ENCODE measurements around the gene MSI1.

The MSI1 gene

DNA sequence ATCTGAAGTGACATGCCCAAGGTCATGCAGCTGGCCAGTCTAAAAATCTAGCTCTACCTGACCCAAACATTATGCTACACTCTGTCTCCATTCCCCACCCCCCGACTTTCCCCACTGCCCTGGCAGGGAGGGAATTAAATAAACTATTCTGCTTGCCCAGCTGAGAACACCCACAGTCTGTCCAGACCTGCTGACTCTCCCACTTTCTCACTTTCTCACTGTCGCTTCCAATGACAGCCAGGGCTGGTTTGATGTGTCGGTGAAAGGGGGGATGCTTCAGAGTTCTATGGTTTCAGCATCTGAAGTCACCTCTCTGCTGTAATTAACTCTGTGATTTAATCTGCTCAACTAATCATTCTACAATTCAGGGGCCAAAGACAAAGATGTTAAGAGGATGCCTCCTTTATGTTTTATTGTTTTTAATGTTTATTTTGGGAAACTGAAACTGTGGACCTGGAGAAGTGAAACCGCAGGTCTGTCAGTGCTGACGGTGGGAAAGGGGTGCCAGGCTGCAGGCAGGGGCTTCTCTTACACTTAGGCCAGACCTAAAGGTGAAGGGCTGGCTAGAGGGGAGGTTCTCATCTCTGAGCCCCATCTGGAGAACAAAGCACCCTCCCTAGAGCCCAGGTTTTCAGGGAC, 8.1 kb upstream of the MSI1 start:
- Histone ChIP-seq H4K20me1 (ENCODE audit: insufficient read depth, low read length) (no peaks in the 10 kb centered on the region), H3K27ac (ENCODE audit: low read length) (no peak overlapping the region), H3K36me3 (ENCODE audit: insufficient read depth, low read length) (no peaks in the 10 kb centered on the region), H3K4me3 (ENCODE audit: low read depth in 1 of 2, low read length in 2 of 2) (no peak overlapping the region), H2AFZ (ENCODE audit: low read depth, low read length) (no peak overlapping the region), H3K27me3 (ENCODE audit: insufficient read depth, low read length, poor library complexity) (peaks cover 18% of the 10 kb centered on the region), H3K79me2 (ENCODE audit: insufficient read depth, low read length) (no peaks in the 10 kb centered on the region), H3K9me3 (ENCODE audit: insufficient read depth, low read length, severe bottlenecking) (no peaks in the 10 kb centered on the region), H3K4me2 (ENCODE audit: insufficient read depth, low read length) (no peak overlapping the region), H3K4me1 (ENCODE audit: insufficient read depth, low read length) (no peaks in the 10 kb centered on the region), H3K9ac (ENCODE audit: low read depth, low read length) (no peak overlapping the region)
- ATAC-seq (ENCODE audit: insufficient read depth, low read depth): no peak
- no peak for DNase-seq
- no peak for TF ChIP-seq EZH2 (IDR thresholded peaks at IDR 0.05; ENCODE audit: borderline replicate concordance, low read depth, low read length, severe bottlenecking)
- TF ChIP-seq, protein P1, sequence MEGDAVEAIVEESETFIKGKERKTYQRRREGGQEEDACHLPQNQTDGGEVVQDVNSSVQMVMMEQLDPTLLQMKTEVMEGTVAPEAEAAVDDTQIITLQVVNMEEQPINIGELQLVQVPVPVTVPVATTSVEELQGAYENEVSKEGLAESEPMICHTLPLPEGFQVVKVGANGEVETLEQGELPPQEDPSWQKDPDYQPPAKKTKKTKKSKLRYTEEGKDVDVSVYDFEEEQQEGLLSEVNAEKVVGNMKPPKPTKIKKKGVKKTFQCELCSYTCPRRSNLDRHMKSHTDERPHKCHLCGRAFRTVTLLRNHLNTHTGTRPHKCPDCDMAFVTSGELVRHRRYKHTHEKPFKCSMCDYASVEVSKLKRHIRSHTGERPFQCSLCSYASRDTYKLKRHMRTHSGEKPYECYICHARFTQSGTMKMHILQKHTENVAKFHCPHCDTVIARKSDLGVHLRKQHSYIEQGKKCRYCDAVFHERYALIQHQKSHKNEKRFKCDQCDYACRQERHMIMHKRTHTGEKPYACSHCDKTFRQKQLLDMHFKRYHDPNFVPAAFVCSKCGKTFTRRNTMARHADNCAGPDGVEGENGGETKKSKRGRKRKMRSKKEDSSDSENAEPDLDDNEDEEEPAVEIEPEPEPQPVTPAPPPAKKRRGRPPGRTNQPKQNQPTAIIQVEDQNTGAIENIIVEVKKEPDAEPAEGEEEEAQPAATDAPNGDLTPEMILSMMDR (IDR thresholded peaks at IDR 0.05; ENCODE audit: borderline replicate concordance, extremely low read depth, low read length, poor library complexity, severe bottlenecking): no peak

DNA sequence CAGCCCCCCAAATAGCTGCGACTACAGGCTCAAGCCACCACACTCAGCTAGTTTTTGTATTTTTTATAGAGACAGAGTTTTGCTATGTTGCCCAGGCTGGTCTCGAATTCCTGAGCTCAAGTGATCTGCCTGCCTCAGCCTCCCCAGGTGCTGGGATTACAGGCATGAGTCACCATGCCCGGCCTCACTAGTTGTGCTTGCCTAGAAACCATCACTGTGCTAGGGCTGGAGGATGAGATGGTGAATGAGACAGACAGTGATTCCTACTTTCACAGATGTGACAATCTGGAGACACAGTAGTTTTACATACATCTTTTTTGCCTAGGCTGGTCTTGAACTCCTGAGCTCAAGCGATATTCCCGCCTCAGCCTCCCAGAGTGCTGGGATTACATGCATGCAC, 7.5 kb upstream of the MSI1 start:
- no peaks in the 10 kb centered on the region for H3K36me3 ChIP-seq (ENCODE audit: insufficient read depth, low read length)
- H3K9me3 ChIP-seq (ENCODE audit: insufficient read depth, low read length, severe bottlenecking): no peaks in the 10 kb centered on the region
- H3K79me2 ChIP-seq (ENCODE audit: insufficient read depth, low read length): no peaks in the 10 kb centered on the region
- DNase-seq (no peak), ATAC-seq (ENCODE audit: insufficient read depth, low read depth) (no peak)
- H3K27ac ChIP-seq (ENCODE audit: low read length): no peak overlapping the region
- H3K4me3 ChIP-seq (ENCODE audit: low read depth in 1 of 2, low read length in 2 of 2): no peak overlapping the region
- H4K20me1 ChIP-seq (ENCODE audit: insufficient read depth, low read length): no peaks in the 10 kb centered on the region
- H3K4me2 ChIP-seq (ENCODE audit: insufficient read depth, low read length): no peak overlapping the region
- peaks cover 19% of the 10 kb centered on the region for H3K27me3 ChIP-seq (ENCODE audit: insufficient read depth, low read length, poor library complexity)
- H2AFZ ChIP-seq (ENCODE audit: low read depth, low read length): no peak overlapping the region
- H3K4me1 ChIP-seq (ENCODE audit: insufficient read depth, low read length): no peaks in the 10 kb centered on the region
- no peak overlapping the region for H3K9ac ChIP-seq (ENCODE audit: low read depth, low read length)
- TF ChIP-seq, protein P1 (IDR thresholded peaks at IDR 0.05; ENCODE audit: borderline replicate concordance, extremely low read depth, low read length, poor library complexity, severe bottlenecking): no peak
- no peak for TF ChIP-seq EZH2 (IDR thresholded peaks at IDR 0.05; ENCODE audit: borderline replicate concordance, low read depth, low read length, severe bottlenecking)

DNA sequence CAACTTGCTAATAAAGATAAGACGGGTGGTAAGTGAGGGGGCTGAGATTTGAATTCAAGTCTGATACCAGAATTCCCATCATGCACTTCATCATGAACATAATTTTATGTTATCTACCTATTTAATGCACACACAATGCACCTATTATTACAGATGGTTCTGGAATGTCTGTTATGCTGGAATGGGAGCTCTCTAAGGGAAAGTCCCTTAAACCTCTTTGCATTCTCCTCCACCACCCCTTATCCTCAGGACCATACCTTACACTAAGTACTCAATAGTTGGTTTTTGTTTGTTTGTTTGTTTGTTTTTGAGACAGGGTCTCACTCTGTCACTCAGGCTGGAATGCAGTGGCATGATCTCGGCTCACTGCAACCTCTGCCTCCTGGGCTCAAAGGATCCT, 7.0 kb upstream of the MSI1 start:
- ATAC-seq (ENCODE audit: insufficient read depth, low read depth): no peak
- no peak for DNase-seq

More for the DNA sequence above, 7.0 kb upstream of the MSI1 start:
- Histone ChIP-seq H3K9ac (ENCODE audit: low read depth, low read length) (no peak overlapping the region), H3K36me3 (ENCODE audit: insufficient read depth, low read length) (no peaks in the 10 kb centered on the region), H3K4me3 (ENCODE audit: low read depth in 1 of 2, low read length in 2 of 2) (no peak overlapping the region), H3K79me2 (ENCODE audit: insufficient read depth, low read length) (no peaks in the 10 kb centered on the region), H3K27ac (ENCODE audit: low read length) (no peak overlapping the region), H4K20me1 (ENCODE audit: insufficient read depth, low read length) (no peaks in the 10 kb centered on the region), H2AFZ (ENCODE audit: low read depth, low read length) (no peak overlapping the region), H3K9me3 (ENCODE audit: insufficient read depth, low read length, severe bottlenecking) (no peaks in the 10 kb centered on the region), H3K27me3 (ENCODE audit: insufficient read depth, low read length, poor library complexity) (peaks cover 21% of the 10 kb centered on the region), H3K4me1 (ENCODE audit: insufficient read depth, low read length) (no peaks in the 10 kb centered on the region), H3K4me2 (ENCODE audit: insufficient read depth, low read length) (no peak overlapping the region)
- TF ChIP-seq, protein P1 (IDR thresholded peaks at IDR 0.05; ENCODE audit: borderline replicate concordance, extremely low read depth, low read length, poor library complexity, severe bottlenecking): no peak
- TF ChIP-seq EZH2 (IDR thresholded peaks at IDR 0.05; ENCODE audit: borderline replicate concordance, low read depth, low read length, severe bottlenecking): no peak

Measured in DND-41 (cell line).